ENCODE results near the gene ASH1L. TPM values are rescaled to one million over a fixed set of nuclear protein-coding genes. Genes with fewer than 3 reads are reported as not detected.

Gene ASH1L
- total RNA-seq, 1 donor from 2014 or later = 90.6 TPM

- no peaks in the 10 kb centered on the region for H3K9me3 Mint-ChIP-seq
- H3K4me3 Mint-ChIP-seq = no peak overlapping the region
- ATAC-seq (ENCODE audit: low read depth) (no peak), DNase-seq (no peak)
- intact Hi-C loops (cut with micrococcal nuclease) = loop anchor here (2.0 kb wide), 2 partner anchors 14 to 16 kb away; partner anchors contain the start of gene ASH1L
- H3K36me3 Mint-ChIP-seq (ENCODE audit: low read depth) = peaks cover 24% of the 10 kb centered on the region
- H3K27ac Mint-ChIP-seq = no peak overlapping the region
- POLR2A ChIA-PET = no interaction called here
- no peak for TF ChIP-seq CTCF (IDR thresholded peaks at IDR 0.05)
- CTCF ChIA-PET = no interaction called here
- peaks cover 54% of the 10 kb centered on the region for H3K4me1 Mint-ChIP-seq
- H3K27me3 Mint-ChIP-seq = no peaks in the 10 kb centered on the region
Measured at GRCh38 chr1:155548706-155549105, 13.9 kb downstream of the ASH1L start.

DNA sequence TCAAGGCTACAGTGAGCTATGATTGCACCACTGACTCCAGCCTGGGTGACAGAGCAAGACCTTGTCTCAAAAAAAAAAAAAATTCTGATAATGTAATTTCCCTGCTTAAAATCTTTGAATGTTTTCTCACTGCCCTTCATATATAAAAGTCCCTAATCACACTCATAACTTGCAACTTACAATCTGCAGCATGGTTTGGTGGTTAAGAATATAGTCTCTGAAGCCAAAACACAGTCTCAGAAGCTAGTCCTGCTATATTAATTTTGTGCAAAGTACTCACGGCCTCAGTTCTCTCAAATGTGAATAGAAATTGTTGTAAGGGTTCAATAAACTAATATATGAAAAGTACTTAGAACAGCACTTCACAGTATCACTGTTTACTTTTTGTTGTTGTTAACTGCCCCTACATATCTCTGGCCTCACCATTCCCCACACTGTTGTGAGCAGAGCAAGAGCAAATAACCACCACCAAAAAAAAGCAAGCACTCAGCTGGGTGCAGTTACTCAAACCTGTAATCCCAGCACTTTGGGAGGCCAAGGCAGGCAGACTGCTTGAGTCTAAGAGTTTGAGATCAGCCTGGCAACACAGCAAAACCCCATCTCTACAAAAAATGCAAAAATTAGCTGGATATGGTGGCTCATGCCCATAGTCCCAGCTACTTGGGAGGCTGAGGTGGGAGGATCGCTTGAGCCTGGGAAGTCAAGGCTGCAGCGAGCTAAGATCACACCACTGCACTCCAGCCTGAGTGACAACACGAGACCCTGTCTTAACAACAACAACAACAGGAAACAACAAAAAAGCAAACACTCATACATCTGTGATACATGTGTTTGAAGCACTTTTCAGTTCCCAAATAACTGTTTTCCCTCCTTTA is 22.4 kb downstream of the ASH1L start:
- no peak for TF ChIP-seq CTCF (IDR thresholded peaks at IDR 0.05)
- ChIA-PET POLR2A (interaction anchor here (0.5 to 1.1 kb wide), 4 partner anchors 10 to 290 kb away, joined by 3 to 8 read pairs (median 5); no protein-coding TSS in a partner anchor), CTCF (interaction anchor here (0.7 to 1.3 kb wide), 2 partner anchors 36 to 359 kb away, joined by 3 read pairs; no protein-coding TSS in a partner anchor)
- H3K27me3 Mint-ChIP-seq = no peaks in the 10 kb centered on the region
- ATAC-seq (ENCODE audit: low read depth) (no peak), DNase-seq (no peak)
- intact Hi-C loops (cut with micrococcal nuclease) = loop anchor here (5.0 kb wide), 1 partner anchor 38 kb away; no protein-coding TSS in a partner anchor
- H3K4me3 Mint-ChIP-seq = no peak overlapping the region
- H3K4me1 Mint-ChIP-seq = peaks cover 52% of the 10 kb centered on the region
- peak overlapping the region; percentile 57 for H3K27ac Mint-ChIP-seq
- H3K9me3 Mint-ChIP-seq = no peaks in the 10 kb centered on the region
- peaks cover 5% of the 10 kb centered on the region for H3K36me3 Mint-ChIP-seq (ENCODE audit: low read depth)

GRCh38 chr1:155537193-155537592 is 25.4 kb downstream of the ASH1L start:
- Mint-ChIP-seq H3K9me3 (no peaks in the 10 kb centered on the region), H3K27ac (peak overlapping the region; percentile 81), H3K27me3 (no peaks in the 10 kb centered on the region), H3K4me3 (no peak overlapping the region), H3K36me3 (ENCODE audit: low read depth) (peaks cover 16% of the 10 kb centered on the region), H3K4me1 (peaks cover 64% of the 10 kb centered on the region)
- no peak for DNase-seq
- no peak for ATAC-seq (ENCODE audit: low read depth)
- TF ChIP-seq CTCF (IDR thresholded peaks at IDR 0.05) = no peak
- POLR2A ChIA-PET = interaction anchor here (0.6 to 1.6 kb wide), 2 partner anchors 18 to 72 kb away, joined by 4 to 7 read pairs; no protein-coding TSS in a partner anchor
- CTCF ChIA-PET = interaction anchor here (1.4 kb wide), 1 partner anchor 33 kb away, joined by 5 read pairs; no protein-coding TSS in a partner anchor
- intact Hi-C loops (cut with micrococcal nuclease) = loop anchor here (5.0 kb wide), 1 partner anchor 35 kb away; no protein-coding TSS in a partner anchor

DNA sequence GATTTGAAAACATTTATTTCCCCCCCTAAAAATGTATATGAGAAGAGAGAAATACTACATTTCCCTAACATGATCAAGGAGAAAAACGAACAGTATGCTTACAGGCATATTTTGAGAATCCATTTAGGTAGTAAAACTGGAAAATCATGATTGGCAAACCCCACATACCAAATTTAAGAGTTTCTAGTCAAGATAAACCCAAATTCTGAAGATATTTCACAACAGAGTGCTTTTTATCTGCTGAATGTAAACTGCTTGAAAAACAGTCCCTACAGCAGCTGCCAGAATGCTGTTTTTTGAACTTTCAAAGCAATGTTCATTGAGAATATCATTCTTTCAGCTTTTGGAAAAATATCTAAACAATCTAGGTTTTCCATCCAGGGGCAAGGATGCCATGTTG is 31.0 kb downstream of the ASH1L start:
- no peak for DNase-seq
- no peak overlapping the region for H3K27ac Mint-ChIP-seq
- H3K36me3 Mint-ChIP-seq (ENCODE audit: low read depth) = peaks cover 15% of the 10 kb centered on the region
- no peak for TF ChIP-seq CTCF (IDR thresholded peaks at IDR 0.05)
- no peaks in the 10 kb centered on the region for H3K9me3 Mint-ChIP-seq
- no peaks in the 10 kb centered on the region for H3K27me3 Mint-ChIP-seq
- intact Hi-C loops (cut with micrococcal nuclease) = loop anchor here (2.0 kb wide), 1 partner anchor 17 kb away; no protein-coding TSS in a partner anchor
- no peak overlapping the region for H3K4me3 Mint-ChIP-seq
- ChIA-PET CTCF (no interaction called here), POLR2A (interaction anchor here (0.6 kb wide), 1 partner anchor 229 kb away, joined by 6 read pairs; no protein-coding TSS in a partner anchor)
- ATAC-seq (ENCODE audit: low read depth) = no peak
- H3K4me1 Mint-ChIP-seq = peaks cover 58% of the 10 kb centered on the region

- peaks cover 52% of the 10 kb centered on the region for H3K4me1 Mint-ChIP-seq
- H3K27me3 Mint-ChIP-seq = no peaks in the 10 kb centered on the region
- intact Hi-C loops (cut with micrococcal nuclease) = loop anchor here (1.0 kb wide), 1 partner anchor 32 kb away; the partner anchor contains the start of gene ASH1L
- H3K27ac Mint-ChIP-seq = peak overlapping the region; percentile 81
- DNase-seq (no peak), ATAC-seq (ENCODE audit: low read depth) (peak; percentile 86)
- ChIA-PET CTCF (no interaction called here), POLR2A (interaction anchor here (0.6 to 2.3 kb wide), 12 partner anchors 10 to 1605 kb away, joined by 3 to 14 read pairs (median 5); partner anchors contain the start of gene ASH1L)
- peaks cover 15% of the 10 kb centered on the region for H3K36me3 Mint-ChIP-seq (ENCODE audit: low read depth)
- peak overlapping the region; percentile 74 for H3K4me3 Mint-ChIP-seq
- no peak for TF ChIP-seq CTCF (IDR thresholded peaks at IDR 0.05)
- H3K9me3 Mint-ChIP-seq = no peaks in the 10 kb centered on the region
Measured at GRCh38 chr1:155529929-155530328, 32.7 kb downstream of the ASH1L start.
